NCI-H510A (cell line): Measurements from ENCODE around the gene CCSAP.

Source experiments
- DNase-seq: peaks from one replicate; lab custom pipeline; 2025; lab: John Stamatoyannopoulos, UW

The CCSAP gene

DNA sequence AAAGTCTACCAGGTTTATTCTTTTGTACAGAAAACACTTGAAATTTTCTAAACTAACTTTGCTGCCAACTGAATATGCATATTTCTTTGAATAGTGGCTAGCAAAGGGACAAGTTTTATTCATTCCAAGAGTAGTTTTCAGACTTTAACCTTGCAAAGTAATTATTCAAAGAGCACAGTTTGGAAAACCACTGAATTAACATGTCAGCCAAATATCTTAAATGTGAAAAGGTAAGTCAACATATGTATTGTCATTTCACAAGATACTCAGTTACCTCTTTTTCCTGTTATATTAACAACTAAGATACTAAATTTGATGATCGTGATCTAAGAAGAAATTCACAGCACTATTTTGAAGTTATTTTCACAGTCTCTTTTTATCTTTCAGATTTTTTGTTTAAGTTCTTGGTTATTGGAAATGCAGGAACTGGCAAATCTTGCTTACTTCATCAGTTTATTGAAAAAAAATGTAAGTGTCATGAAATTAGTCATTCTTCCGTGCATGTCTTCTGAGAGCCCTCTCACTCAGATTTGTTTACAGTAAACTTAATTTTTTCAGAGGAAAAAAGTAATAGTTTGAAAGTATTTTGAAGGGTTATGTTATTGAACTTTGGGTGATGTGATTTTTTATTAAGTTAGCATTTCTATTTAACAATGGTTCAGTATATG lies 56.6 kb downstream of the CCSAP start:
- DNase-seq, result no peak

DNA sequence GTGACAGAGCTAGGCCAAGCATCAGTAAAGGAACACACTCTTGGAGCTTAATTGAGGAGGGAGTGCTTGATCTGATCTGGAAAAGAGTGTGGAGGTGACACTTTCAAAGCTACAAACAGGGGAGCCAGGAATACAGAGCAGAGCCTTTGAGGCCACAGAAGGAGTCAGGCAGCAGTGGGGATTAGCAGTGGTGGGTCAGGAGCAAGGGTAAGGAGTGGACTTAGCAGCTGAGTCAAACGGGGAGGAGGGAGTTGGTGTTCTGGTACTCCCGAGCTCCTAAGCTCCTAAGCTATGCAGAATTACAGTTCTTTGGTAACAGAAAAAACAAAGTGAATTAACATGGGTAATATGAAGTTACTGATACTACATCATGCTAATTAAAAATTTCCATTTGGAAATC lies 57.4 kb downstream of the CCSAP start:
- no peak for DNase-seq

DNA sequence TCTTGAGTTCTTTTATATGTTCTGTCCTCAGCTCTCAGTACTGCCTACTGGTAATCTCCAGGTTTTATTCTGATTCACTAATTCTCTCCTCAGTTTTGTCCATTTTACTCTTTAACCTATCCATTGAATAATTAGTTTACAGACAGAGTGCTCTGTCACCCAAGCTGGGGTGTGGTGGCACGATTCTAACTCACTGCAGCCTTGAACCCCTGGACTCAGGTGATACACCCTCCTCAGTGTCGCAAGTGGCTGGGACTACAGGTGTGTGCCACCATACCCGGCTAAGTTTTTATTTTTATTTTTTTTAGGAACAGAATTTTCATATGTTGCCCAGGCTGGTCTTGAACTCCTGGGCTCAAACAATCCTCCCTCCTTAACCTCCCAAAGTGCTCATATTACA lies 58.0 kb downstream of the CCSAP start:
- DNase-seq, result no peak

DNA sequence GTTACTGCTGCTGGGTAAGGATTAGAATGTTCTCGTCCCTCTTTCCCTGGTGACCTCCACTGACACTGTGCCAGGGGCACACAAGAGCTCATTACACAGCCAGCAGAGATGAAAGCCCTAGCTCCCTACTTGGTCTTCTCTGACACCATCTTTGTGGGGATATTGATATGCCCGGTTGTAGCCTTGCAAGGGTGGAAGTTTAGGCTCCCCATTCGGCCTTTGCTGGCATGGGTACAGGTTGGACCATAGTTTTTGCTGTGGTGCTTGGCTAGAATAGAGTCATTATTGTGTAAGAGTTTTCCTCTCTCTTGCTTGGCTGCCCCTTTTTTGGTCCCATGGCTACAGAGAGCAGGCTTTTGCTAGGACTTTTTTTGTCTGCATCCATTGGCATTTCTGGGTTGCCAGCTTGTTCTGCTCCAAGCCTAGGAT lies 59.6 kb downstream of the CCSAP start:
- no peak for DNase-seq

DNA sequence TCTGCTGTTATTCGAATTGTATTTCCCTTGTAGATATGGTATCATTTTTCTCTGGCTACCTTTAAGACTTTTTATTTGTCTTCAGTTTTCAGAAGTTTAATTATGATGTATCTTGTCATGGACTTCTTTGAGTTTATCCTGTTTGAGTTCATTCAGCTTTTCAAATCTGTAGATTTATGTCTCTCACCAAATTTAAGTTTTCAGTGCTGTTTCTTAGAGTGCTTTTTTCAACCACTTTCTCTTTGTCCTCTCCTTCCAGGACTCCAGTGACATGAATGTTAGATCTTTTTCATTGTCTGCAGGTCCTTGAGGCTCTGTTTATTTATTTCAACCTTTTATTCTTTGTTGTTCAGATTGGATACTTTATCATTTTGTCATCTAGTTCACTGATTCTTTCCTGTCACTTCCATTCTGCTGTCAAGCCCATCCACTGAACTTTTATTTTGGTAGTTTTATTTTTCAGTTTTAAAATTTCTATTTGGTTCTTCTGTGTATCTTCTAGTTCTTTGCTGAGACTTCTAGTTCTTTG lies 60.5 kb downstream of the CCSAP start:
- DNase-seq, result no peak

DNA sequence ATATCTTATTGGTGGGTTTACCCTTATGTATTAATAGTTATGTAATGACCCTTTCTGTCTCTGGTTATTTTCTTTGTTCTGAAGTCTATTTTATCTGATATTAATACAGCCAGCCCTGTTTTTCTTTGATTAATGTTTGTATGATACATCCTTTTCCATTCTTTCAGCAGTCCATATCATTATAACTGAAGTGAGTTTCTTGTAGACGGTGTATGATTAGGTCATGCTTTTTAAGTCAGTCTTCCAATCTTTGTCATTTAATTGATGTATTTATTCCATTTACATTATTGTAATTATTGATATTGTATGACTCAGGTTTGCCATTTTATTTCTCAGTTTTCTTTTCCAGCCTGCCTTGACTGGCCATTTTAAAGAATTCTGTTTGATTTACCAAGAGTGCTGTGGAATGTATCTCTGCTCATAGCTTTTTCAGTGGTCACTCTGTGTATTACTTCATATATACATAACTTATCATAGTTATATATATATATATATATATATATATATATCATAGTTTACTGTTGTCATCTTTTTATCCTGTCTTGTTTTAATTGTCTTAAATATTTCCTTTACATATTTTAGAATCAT lies 61.4 kb downstream of the CCSAP start:
- DNase-seq, result no peak

DNA sequence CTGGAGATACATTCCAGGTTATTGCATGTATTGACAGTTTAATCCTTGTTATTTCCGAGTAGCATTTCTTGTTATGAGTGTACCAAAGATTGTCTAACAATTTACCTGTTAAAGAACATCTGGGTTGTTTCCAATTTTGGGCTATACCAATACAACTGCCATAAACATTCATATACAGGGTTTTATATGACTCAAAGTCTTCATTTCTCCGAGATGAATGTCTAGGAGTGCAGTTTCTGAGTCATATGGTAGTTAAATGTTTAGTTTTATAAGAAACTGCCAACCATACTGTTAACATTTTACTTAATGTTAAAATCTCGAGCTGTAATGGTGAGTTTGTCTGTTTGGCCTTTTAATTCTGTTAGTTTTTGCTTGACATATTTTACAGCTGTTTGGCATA lies 61.9 kb downstream of the CCSAP start:
- no peak for DNase-seq

DNA sequence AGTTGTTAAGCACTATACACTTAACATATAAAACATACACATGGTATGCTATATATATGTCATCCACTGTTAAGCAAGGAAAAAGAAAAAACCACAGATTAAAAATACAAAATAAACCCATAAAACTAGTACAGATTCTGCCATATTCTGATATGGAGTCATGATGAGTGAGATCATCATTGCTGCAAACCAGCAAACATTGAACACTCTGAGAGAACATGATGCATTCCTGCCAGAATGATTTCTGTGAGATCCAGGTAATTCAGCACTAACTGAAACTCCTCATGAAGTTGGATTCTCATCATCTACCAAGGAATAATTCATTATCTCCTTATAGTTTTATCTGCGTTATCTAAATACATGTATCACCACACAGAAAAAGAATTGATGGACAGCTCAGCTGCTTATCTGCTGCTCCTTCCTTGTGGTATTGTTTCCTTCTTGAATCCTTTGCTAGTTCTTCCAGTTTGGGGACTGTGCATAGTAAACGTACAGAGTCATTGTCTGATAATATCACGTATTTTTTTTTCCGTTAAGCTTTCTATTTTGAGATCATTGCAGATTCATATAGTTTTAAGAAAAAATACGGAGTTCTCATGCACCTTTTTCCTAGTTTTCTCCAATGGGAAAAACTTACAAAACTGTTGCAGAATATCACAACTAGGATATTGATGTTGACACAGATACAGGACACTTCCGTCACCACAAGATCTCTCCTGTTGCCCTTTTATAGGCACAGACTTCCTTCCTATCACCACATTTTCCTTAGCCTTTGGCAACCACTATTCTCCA lies 62.6 kb downstream of the CCSAP start:
- no peak for DNase-seq

DNA sequence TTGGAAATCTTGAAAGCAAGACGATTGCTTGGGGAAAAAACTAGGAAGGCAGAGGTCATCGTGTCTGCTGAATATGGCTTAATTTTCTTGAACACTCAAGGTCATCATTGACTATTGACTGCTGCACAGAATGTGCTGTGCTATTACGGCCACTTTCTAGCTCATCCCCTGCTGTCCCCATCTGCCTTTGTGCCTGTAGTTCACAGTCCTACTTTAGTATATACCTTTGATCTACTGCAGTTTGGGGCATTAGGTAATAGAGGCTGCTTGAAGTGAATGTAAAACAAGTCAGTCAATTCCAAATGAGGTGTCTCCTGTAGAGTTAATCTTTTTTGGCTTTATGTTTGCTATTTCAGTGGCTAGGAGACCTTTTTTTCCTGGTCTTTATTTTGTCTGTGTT lies 63.6 kb downstream of the CCSAP start:
- no peak for DNase-seq

- DNase-seq, result no peak
These were observed 64.6 kb downstream of the CCSAP start for GRCh38 chr1:229278120-229278741.

DNA sequence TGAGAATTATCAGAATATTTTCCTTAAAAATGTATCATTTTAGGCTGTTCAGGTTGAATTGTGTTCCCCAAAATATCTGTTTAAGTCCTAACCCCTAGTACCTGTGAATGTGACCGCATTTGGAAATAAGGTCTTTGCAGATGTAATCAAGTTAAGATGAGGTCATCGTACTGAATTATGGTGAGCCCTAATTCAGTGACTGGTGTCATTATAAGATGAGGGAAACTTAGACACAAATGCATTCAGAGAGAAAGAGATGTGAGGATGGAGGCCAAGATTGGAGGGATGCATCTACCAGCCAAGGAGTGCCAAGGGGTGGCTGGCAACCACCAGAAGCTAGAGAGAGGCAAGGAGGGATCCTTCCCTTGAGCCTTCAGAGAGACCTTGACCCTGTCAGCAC lies 67.8 kb downstream of the CCSAP start:
- DNase-seq, result no peak

DNA sequence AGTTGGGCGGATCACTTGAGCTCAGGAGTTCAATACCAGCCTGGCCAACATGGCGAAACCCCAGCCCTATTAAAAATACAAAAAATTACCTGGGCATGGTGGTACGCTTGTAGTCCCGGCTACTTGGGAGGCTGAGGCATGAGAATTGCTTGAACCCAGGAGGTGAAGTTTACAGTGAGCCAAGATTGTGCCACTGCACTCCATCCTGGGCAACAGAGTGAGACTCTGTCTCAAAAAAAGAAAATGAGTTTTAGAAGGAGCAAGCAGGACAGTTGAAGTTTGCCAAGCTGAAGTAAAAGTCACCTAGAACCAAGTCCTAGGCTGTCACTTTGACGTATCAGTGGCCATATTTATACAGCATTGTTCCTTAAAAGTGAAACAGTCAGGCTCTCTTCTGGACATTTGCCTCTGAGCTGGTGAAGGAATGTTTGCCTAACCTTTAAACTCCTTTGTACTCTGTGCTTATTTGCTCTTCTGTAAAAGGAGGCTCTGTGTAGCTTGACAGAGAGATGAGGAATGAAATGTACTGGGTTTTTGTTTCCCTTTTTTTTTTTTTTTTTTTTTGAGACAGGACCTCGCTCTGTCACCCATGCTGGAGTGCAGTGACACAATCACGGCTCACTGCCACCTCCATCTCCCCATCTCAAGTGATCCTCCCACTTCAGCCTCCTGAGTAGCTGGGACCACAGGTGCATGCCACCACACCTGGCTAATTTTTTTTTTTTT lies 69.2 kb downstream of the CCSAP start:
- DNase-seq, result no peak

DNA sequence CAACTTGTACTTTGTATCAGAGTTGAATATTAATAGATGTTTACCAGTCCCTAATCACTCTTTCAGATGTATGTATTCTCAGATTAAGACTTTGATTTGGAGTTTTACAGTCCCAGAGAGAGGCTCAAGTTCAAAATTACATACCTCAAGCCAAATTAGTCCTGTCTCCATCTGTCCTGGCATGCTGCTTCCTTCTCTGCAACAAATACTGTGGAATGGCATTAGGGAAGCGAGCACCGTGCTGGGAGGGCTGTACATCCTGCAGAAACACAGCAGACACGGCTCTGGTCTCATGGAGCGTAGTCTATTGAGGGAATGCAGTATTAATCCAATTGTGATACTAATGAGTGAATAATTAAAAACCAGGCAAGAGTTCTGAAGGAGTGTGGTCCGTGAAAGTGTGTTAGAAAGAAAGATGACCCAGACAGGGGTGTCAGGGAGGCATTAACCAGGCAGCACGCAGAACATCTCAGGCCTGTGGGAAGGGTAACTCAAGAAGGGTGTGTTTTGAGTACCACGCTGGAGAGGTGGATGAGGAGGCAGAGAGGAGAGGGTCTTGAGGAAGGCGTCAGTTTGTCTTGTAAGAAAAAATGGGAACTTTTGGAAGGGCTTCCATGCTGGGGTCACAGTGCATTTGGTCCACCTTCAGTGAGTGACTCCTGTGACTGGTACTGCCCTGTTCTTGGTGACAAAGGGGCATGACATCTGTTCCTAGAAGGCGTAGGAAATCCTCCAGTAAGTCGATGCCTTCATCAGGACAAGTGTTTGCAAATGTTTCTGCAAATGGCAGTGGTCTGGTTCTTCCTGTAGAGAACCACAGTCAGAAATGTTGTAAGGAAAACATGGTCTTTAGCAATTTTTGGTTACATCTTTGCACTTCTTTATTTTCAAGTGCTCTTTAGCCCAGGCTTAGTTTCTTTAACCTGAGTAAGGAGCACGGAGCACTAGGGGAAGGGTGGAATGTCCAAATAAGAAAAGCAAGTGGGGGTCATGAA lies 70.4 kb downstream of the CCSAP start:
- DNase-seq, result no peak

DNA sequence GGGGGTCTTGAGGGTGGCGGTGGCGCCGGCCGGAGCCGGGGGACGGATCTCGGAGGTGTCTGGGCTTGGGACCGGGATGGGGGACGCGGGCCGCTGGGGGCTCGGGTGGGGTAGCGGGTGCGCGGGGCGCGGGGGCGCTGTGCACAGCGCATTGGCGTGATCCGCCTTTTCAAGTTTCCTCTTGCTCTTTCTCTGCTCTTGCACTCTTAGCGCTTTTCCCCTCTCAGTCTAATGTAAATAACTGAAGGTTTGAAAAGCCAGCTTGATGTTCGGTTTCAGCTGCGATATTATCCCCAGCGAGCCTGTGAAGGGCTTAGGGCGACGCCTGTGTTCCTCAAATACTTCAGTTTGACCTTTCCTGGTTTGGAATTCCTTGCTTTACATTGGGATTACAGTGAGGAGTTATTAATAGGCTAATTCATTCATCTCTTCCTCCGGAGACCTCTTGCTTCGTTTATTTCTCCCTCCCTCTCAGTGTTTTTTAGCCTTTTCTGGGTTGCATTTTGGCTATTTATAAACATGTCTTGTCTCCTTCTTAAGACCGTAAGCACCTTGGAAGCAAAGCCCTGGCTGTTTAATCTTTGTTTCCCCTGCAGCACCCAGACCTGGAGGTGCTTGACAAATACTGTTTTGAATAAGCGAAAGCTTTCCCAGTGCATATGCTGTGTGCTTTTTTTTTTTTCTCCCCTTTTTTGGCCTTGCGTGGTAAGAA lies 71.2 kb downstream of the CCSAP start:
- DNase-seq, result no peak
